RWPE1 (cell line): ENCODE data around the gene DPRX.

ENCODE experiments used
- CTCF ChIA-PET: fragments of 350-600 bp; sonication (Branson Sonifier 250); formaldehyde crosslinking; extraction: SDS; loops from one replicate; lab custom pipeline; 2021; lab: Yijun Ruan, JAX
- POLR2A ChIA-PET: fragments of 400-600 bp; formaldehyde crosslinking; extraction: SDS; loops from one replicate; lab custom pipeline; 2020; ENCODE audit warnings: antibody characterized with exemption; ENCODE audit not compliant: low non-redundant PET; lab: Yijun Ruan, JAX
- DNase-seq: peaks from one replicate; pipeline ENCODE4 v3.0.0; 2012; ENCODE audit warnings: low spot score
- H3K27ac ChIP-seq: fragments of 450-650 bp; 2 replicates; pipeline ENCODE4 v1.5.1; 2017
- TF ChIP-seq, protein P1 (sequence below): fragments of 450-650 bp; conservative IDR thresholded peaks from 2 replicates; pipeline ENCODE4 v1.5.1; 2017; ENCODE audit warnings: low read depth, mild to moderate bottlenecking

DPRX gene, protein sequence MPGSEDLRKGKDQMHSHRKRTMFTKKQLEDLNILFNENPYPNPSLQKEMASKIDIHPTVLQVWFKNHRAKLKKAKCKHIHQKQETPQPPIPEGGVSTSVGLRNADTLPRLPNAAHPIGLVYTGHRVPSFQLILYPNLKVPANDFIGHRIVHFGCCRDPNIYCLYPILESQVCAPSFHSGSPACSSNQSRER

GRCh38 chr19:53631949-53632407 is at the start of gene DPRX:
TSS of gene DPRX (plus strand) at chr19:53631999. CDS start at chr19:53632107, 108 bp downstream.
- CTCF ChIA-PET: no interaction called here
- no peak for DNase-seq
- no peak within 1 kb of the TSS for H3K27ac ChIP-seq
- TF ChIP-seq, protein P1, sequence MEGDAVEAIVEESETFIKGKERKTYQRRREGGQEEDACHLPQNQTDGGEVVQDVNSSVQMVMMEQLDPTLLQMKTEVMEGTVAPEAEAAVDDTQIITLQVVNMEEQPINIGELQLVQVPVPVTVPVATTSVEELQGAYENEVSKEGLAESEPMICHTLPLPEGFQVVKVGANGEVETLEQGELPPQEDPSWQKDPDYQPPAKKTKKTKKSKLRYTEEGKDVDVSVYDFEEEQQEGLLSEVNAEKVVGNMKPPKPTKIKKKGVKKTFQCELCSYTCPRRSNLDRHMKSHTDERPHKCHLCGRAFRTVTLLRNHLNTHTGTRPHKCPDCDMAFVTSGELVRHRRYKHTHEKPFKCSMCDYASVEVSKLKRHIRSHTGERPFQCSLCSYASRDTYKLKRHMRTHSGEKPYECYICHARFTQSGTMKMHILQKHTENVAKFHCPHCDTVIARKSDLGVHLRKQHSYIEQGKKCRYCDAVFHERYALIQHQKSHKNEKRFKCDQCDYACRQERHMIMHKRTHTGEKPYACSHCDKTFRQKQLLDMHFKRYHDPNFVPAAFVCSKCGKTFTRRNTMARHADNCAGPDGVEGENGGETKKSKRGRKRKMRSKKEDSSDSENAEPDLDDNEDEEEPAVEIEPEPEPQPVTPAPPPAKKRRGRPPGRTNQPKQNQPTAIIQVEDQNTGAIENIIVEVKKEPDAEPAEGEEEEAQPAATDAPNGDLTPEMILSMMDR: no peak
- POLR2A ChIA-PET: no interaction called here

GRCh38 chr19:53583181-53583580 is 48.6 kb upstream of the DPRX start:
- CTCF ChIA-PET: interaction anchor here (0.6 kb wide), 1 partner anchor 409 kb away, joined by 3 read pairs; no protein-coding TSS in a partner anchor
- POLR2A ChIA-PET: no interaction called here
- H3K27ac ChIP-seq: no peak overlapping the region
- DNase-seq: no peak
- TF ChIP-seq, protein P1: no peak

- POLR2A ChIA-PET: no interaction called here
- no peak overlapping the region for H3K27ac ChIP-seq
- no peak for DNase-seq
- CTCF ChIA-PET: no interaction called here
- TF ChIP-seq, protein P1: no peak
These were observed 45.5 kb upstream of the DPRX start for GRCh38 chr19:53586277-53586691.

DNA sequence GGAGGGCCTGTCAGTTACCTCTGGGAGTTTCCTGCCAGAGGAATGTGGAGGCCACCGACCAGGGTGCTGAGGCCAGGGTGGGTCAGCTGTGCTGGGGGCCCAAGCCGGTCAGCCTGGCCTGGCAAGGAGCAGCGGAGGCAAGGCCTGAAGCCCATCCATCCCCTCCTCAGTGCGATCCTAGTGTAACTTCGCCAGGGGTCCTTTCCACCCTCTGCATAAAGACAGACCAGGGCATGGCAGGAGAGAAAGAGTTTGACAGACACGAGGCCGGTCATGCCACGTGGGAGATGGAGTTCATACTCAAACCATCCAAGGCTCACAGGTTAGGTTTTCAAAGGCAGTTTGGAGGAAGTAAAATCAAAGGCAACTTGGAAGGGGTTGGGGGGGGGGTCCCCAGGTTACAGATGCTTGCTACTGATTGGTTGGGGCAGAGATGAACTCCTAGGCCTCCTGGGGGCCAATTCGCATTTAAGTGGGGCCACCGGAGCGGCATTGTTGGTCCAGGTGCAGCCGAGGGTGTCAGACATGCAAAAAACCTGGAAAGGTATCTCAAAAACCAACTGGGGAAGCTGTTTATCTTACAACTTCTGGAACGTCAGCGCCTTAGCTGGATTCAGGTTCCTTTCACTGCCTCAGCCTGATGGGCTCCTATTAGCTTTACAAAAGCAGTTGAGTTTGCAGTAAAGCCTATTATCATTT is 36.8 kb upstream of the DPRX start:
- TF ChIP-seq, protein P1: no peak
- H3K27ac ChIP-seq: no peak overlapping the region
- CTCF ChIA-PET: no interaction called here
- POLR2A ChIA-PET: no interaction called here
- DNase-seq: no peak

GRCh38 chr19:53595510-53595867 is 36.3 kb upstream of the DPRX start:
- no peak overlapping the region for H3K27ac ChIP-seq
- CTCF ChIA-PET: no interaction called here
- TF ChIP-seq, protein P1: no peak
- POLR2A ChIA-PET: no interaction called here
- DNase-seq: no peak

DNA sequence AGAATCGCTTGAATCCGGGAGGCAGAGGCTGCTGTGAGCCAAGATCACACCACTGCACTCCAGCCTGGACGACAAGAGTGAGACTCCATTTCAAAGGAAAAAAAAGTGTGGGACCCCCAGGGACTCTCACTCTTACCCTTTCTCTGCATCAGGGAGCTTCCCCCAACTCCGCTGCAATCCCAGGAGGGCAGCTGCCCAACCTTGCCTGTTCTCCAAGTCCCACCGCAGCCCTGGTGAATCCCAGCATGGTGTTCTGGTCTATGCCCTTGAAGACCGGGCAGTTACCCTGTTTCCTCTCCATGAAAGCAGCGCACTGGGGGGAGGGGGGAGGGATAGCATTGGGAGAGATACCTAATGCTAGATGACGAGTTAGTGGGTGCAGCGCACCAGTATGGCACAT is 35.7 kb upstream of the DPRX start:
- ChIA-PET POLR2A (no interaction called here), CTCF (no interaction called here)
- TF ChIP-seq, protein P1: no peak
- H3K27ac ChIP-seq: no peak overlapping the region
- no peak for DNase-seq
